ENCODE data around the gene ZNF662. TPM values are rescaled to one million over a fixed set of nuclear protein-coding genes. Genes with fewer than 3 reads are reported as not detected.

The ZNF662 gene
- total RNA-seq, 2 donors from 2014 or later: 9.8 to 11.8 TPM

DNA sequence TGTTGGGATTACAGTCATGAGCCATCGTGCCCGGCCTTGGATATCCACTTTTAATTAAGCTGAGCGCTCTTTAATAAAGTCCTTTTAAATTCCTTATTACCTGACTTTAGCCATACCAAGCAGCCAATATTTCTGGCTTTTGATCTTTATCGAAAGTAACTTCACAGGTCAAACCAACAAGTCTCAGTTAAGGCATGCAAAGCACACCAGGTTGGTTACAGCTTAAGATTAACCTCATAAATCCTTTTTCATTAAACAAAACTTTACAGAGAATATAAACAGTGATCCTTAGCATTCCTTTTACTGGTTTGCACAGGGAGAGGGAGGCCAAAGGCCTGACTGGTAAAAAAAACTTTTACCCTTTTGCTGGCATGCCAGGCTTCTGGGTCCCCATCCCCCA lies 17.7 kb downstream of the ZNF662 start:
- intact Hi-C loops (cut with DNase I): no loop called here

GRCh38 chr3:42926310-42926709 lies 20.4 kb downstream of the ZNF662 start:
- DNase-seq (ENCODE audit: low spot score): no peak
- intact Hi-C loops (cut with DNase I): no loop called here

More for the DNA sequence above, 17.7 kb downstream of the ZNF662 start:
- no peak for DNase-seq (ENCODE audit: low spot score)

GRCh38 chr3:42934111-42934510 lies 28.2 kb downstream of the ZNF662 start:
- intact Hi-C loops (cut with DNase I): no loop called here
- no peak for DNase-seq (ENCODE audit: low spot score)

DNA sequence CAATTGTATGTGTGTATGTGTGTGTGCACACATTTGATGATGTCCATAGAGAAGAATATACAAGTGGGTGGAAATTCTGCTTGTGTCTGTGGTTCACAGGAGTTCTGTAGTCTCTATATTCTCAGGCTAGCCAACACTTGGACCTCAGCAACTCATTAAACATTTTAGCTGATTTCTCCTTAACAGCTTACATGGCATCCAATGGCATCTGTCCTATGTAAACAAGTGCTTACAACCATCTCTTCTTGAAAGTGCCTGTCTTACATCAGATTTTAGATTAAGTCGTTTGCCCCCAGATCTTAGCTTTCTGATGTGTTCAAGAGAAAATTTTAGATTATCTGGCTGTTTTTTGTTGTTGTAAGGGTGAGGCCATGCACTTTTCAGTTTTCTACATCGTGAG lies 29.0 kb downstream of the ZNF662 start:
- DNase-seq (ENCODE audit: low spot score): no peak
- intact Hi-C loops (cut with DNase I): no loop called here

GRCh38 chr3:42935472-42935871 lies 29.5 kb downstream of the ZNF662 start:
- DNase-seq (ENCODE audit: low spot score): no peak
- intact Hi-C loops (cut with DNase I): no loop called here

GRCh38 chr3:42936157-42936981 lies 30.4 kb downstream of the ZNF662 start:
- DNase-seq (ENCODE audit: low spot score): peak; percentile 83
- intact Hi-C loops (cut with DNase I): no loop called here

- no peak for DNase-seq (ENCODE audit: low spot score)
- intact Hi-C loops (cut with DNase I): no loop called here
These were observed 31.4 kb downstream of the ZNF662 start for GRCh38 chr3:42937334-42937733.

DNA sequence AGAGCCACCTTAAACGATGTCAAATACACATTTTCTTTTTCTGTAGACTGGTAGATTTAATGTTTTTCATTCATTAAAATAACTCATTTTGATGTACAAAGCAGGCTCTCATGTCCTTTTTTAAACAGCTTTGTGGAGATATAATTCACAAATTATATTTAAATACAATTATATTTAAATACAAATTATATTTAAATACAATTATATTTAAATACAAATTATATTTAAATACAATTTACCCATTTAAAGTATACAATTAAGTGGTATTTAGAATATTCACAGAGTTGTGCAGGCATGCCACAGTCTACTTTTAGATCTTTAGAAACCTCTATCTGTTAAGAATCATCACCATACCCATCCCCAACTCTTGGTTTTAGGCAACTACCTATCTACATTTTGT lies 36.8 kb downstream of the ZNF662 start:
- intact Hi-C loops (cut with DNase I): no loop called here
- DNase-seq (ENCODE audit: low spot score): no peak

DNA sequence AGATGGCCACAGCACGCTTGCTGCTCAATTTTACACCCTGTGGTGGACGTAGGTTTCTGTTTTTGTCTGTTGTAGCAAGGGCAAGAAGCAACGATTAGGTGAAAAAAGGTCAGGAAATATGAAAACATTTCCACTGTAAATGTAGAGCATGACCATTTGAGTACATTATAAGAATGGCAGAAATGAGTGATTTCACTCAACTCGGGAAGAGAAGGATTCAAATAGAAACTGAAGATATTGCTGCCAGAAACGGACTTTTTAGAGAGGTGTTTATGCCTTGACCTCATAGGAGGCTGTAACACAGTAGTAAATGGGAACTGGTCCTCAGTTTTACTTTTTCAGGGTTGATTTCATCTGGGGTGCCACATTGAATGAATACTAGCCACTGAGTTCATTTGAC lies 40.1 kb downstream of the ZNF662 start:
- intact Hi-C loops (cut with DNase I): no loop called here
- DNase-seq (ENCODE audit: low spot score): no peak

DNA sequence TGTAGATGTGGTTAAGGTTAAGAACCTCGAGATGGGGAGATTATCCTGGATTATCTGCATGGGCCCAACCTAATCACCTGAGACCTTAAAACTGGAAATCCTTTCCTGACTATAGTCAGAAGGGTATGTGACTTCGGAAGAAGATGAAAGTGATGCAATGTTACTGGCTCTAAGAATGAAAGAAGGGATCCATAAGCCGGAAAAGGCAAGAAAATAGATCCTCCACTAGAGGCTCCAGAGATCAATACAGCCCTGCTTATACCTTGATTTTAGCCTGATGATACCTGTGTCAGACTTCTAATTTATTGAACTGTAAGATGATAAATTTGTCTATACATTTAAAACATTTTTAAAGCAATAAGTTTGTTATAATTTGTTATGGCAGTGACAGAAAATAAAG lies 51.6 kb downstream of the ZNF662 start:
- intact Hi-C loops (cut with DNase I): loop anchor here in 1 of 2 donors (5.0 to 10.0 kb wide), 2 partner anchors 205 to 1627 kb away; partner anchors contain the start of gene ZNF660
- no peak for DNase-seq (ENCODE audit: low spot score)

GRCh38 chr3:42960282-42960681 lies 54.3 kb downstream of the ZNF662 start:
- DNase-seq (ENCODE audit: low spot score): no peak
- intact Hi-C loops (cut with DNase I): no loop called here

DNA sequence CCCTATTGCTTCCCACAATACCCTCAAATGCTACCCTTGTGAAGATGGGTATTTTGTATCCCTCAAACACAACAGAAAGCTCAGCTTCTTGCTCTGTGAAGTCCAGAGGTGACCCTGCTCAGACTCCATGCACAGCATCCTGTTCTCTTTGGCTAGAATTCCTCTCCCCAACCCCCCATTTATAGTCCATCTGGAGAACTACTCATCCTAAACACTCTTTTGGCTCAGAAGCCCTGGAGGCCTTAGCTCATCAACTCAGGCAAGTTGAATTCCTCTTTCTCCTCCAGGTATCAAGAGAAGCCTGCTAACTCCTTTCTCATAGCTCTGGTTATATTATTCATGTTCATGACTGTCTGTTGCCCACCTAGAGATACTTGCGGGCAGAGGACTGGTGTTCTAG lies 54.8 kb downstream of the ZNF662 start:
- intact Hi-C loops (cut with DNase I): no loop called here
- DNase-seq (ENCODE audit: low spot score): no peak

GRCh38 chr3:42961633-42962032 lies 55.7 kb downstream of the ZNF662 start:
- intact Hi-C loops (cut with DNase I): no loop called here
- no peak for DNase-seq (ENCODE audit: low spot score)

GRCh38 chr3:42963269-42963668 lies 57.3 kb downstream of the ZNF662 start:
- intact Hi-C loops (cut with DNase I): no loop called here
- no peak for DNase-seq (ENCODE audit: low spot score)

DNA sequence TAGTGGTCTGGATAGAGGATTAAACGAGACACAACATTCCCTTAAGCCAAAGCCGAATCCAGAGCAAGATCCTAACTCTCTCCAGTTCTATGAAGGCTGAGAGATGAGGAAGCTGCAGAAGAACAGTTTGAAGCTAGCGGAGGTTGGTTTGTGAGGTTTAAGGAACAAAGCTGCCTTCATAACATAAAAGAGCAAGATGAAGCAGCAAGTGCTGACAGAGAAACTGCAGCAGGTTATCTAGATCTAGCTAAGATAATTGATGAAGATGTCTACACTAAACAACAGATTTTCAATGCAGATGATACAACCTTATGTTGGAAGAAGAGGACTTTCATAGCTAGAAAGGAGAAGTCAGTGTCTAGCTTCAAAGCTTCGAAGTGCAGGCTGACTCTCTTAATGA lies 58.3 kb downstream of the ZNF662 start:
- no peak for DNase-seq (ENCODE audit: low spot score)
- intact Hi-C loops (cut with DNase I): no loop called here

Other genes starting within 250 kb of the ZNF662 start
- gene KLHL40, start 220.6 kb upstream of the ZNF662 start, total RNA-seq: not detected
- gene HHATL, start 203.3 kb upstream of the ZNF662 start, total RNA-seq: 1 to 10 TPM in 1 of 2 donors, under 1 TPM in 1; 0.65 to 1.0 TPM
- 1 to 10 TPM; 1.4 to 2.7 TPM for gene CCDC13, start 132.9 kb upstream of the ZNF662 start, total RNA-seq
- 100 to 1,000 TPM; 163 to 204 TPM for gene HIGD1A, start 101.7 kb upstream of the ZNF662 start, total RNA-seq
- 10 to 100 TPM; 17.0 to 20.6 TPM for gene ACKR2, start 96.7 kb upstream of the ZNF662 start, total RNA-seq
- under 1 TPM; 0.10 to 0.14 TPM for gene CYP8B1, start 30.3 kb upstream of the ZNF662 start, total RNA-seq
- 10 to 100 TPM; 35.0 to 80.1 TPM for gene GASK1A, start 73.2 kb downstream of the ZNF662 start, total RNA-seq
- 10 to 100 TPM; 18.7 to 23.1 TPM for gene POMGNT2, start 199.9 kb downstream of the ZNF662 start, total RNA-seq

Measured in posterior vena cava (tissue), 2 donors.